BLaER1 treated with 17β-estradiol and CSF1 and Interleukin-3, amounts not matched to agents 10 nM and 100 nM (cell line): ENCODE measurements around the gene NOL12.

Source experiments
- H3K27ac ChIP-seq, 11 experiments: shearing (Covaris generic); formaldehyde crosslinking; 2 replicates each; pipeline ENCODE4 v1.8.1; 2022
- H3K27me3 ChIP-seq, 11 experiments: shearing (Covaris generic); formaldehyde crosslinking; 2 replicates each; pipeline ENCODE4 v1.8.1; 2022
- H3K36me3 ChIP-seq, 11 experiments: shearing (Covaris generic); formaldehyde crosslinking; 2 replicates each; pipeline ENCODE4 v1.8.1; 2022
- H3K4me1 ChIP-seq, 10 experiments: shearing (Covaris generic); formaldehyde crosslinking; 2 replicates each; pipeline ENCODE4 v1.8.1; 2022
- H3K4me2 ChIP-seq, 11 experiments: shearing (Covaris generic); formaldehyde crosslinking; 2 replicates each; pipeline ENCODE4 v1.8.1; 2022
- H3K4me3 ChIP-seq, 10 experiments: shearing (Covaris generic); formaldehyde crosslinking; 2 replicates each; pipeline ENCODE4 v1.8.1; 2022
- H3K9ac ChIP-seq, 11 experiments: shearing (Covaris generic); formaldehyde crosslinking; 2 replicates each; pipeline ENCODE4 v1.8.1; 2022
- H3K9me3 ChIP-seq, 11 experiments: shearing (Covaris generic); formaldehyde crosslinking; replicated peaks in 1 of 11; 2 replicates each; pipeline ENCODE4 v1.8.1; 2022
- H4K20me1 ChIP-seq, 11 experiments: shearing (Covaris generic); formaldehyde crosslinking; 2 replicates each; pipeline ENCODE4 v1.8.1; 2022
- Cebpa-rat ChIP-seq, 11 experiments: shearing (Covaris generic); IDR thresholded peaks; 2 replicates each; pipeline ENCODE4 v1.8.1; 2022

Gene NOL12

DNA sequence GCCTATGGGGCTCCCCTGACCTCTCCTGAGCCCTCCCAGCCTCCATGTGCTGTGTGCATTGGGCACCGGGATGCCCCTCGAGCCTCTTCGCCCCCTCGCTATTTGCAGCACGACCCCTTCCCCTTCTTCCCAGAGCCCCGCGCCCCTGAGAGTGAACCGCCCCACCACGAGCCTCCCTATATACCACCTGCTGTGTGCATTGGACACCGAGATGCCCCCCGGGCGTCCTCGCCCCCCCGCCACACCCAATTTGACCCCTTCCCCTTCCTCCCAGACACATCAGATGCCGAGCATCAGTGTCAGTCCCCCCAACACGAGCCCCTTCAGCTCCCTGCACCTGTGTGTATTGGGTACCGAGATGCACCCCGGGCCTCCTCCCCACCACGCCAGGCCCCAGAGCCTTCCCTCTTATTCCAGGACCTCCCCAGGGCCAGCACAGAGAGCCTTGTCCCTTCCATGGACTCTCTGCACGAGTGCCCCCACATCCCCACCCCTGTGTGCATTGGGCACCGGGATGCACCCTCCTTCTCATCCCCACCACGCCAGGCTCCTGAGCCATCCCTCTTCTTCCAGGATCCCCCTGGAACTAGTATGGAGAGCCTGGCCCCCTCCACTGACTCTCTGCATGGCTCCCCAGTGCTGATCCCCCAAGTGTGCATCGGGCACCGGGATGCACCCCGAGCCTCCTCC, 39.6 kb downstream of the NOL12 start:
- Histone ChIP-seq H3K4me1 (peaks cover 45 to 55% (median 50%) of the 10 kb centered on the region in 10 experiments), H3K4me2 (peak overlapping the region in 7 of 11 experiments; percentile 23 to 95 (median 87); a peak in 8 of 22 replicates), H3K27me3 (no peaks in the 10 kb centered on the region), H3K36me3 (peaks cover 20 to 44% (median 30%) of the 10 kb centered on the region in 11 experiments), H3K9me3 (peaks cover 8 to 27% (median 20%) of the 10 kb centered on the region in 11 experiments; a peak in 21 of 22 replicates), H3K4me3 (no peak overlapping the region), H4K20me1 (no peaks in the 10 kb centered on the region), H3K9ac (no peak overlapping the region), H3K27ac (peak overlapping the region in 5 of 11 experiments; percentile 25 to 98 (median 37); a peak in 6 of 22 replicates)
- no peak for TF ChIP-seq Cebpa-rat (IDR thresholded peaks at IDR 0.05)

DNA sequence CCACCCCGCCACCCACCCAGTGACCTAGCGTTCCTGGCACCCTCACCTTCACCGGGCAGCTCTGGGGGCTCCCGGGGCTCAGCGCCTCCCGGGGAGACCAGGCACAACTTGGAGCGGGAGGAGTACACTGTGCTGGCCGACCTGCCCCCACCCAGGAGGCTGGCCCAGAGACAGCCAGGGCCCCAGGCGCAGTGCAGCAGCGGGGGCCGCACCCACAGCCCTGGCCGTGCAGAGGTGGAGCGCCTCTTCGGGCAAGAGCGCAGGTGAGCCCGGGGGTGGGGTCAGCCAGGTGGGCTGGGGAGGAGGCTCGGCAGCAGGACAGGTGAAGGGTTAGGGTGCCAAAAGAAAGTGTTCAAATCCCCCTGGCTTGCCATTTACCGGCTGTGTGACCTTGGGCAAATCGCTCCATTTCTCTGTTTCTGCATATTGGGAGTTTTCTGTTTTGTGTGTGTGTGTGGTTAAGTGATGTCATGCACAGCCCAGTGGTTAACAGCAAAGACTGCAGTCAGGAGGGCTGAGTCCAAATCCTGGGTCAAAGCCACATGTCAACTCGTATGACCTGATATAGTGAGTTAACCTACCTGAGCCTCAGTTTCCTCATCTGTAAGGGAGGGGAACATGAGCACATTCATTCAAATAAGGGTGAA, 40.2 kb downstream of the NOL12 start:
- H3K4me2 ChIP-seq = peak overlapping the region in 9 of 11 experiments; percentile 23 to 95 (median 87); a peak in 16 of 22 replicates

DNA sequence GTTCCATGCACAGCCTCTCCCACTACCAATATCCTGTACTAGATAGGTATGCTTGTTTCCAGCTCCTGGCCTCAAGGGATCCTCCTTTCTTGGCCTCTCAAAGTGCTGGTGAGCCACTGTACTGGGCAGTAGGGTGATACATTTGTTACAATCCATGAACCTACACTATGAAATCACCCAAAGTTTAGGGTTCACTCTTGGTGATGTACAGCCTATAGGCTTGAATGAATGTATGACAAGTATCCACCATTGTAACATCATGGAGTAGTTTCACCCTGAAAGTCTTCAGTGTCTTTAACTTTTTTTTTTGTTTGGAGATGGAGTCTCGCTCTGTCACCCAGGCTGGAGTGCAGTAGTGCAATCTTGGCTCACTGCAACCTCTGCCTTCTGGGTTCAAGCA, 42.5 kb downstream of the NOL12 start:
- peaks cover 10 to 25% (median 17%) of the 10 kb centered on the region in 11 experiments; a peak in 21 of 22 replicates for H3K36me3 ChIP-seq
- no peaks in the 10 kb centered on the region for H3K27me3 ChIP-seq
- H3K27ac ChIP-seq = peak overlapping the region in 10 of 11 experiments; percentile 25 to 99 (median 93); a peak in 19 of 22 replicates
- peak overlapping the region; percentile 73 to 95 (median 87) for H3K4me2 ChIP-seq
- H3K4me3 ChIP-seq = no peak overlapping the region
- peaks cover 8 to 16% (median 11%) of the 10 kb centered on the region in 11 experiments; a peak in 20 of 22 replicates for H3K9me3 ChIP-seq
- H3K9ac ChIP-seq = peak overlapping the region in 9 of 11 experiments; percentile 30 to 84 (median 56); a peak in 11 of 22 replicates
- peaks cover 67 to 80% (median 77%) of the 10 kb centered on the region in 10 experiments for H3K4me1 ChIP-seq
- H4K20me1 ChIP-seq = no peaks in the 10 kb centered on the region
- no peak for TF ChIP-seq Cebpa-rat (IDR thresholded peaks at IDR 0.05)

More for the DNA sequence above, 40.2 kb downstream of the NOL12 start:
- Histone ChIP-seq H3K4me1 (peaks cover 50 to 61% (median 57%) of the 10 kb centered on the region in 10 experiments), H3K27me3 (no peaks in the 10 kb centered on the region), H3K27ac (peak overlapping the region in 9 of 11 experiments; percentile 25 to 99 (median 93); a peak in 12 of 22 replicates), H3K36me3 (peaks cover 20 to 43% (median 30%) of the 10 kb centered on the region in 11 experiments), H3K9me3 (peaks cover 8 to 27% (median 20%) of the 10 kb centered on the region in 11 experiments; a peak in 21 of 22 replicates), H3K4me3 (no peak overlapping the region), H4K20me1 (no peaks in the 10 kb centered on the region), H3K9ac (peak overlapping the region in 1 of 11 experiments; percentile 84; a peak in 1 of 22 replicates)
- TF ChIP-seq Cebpa-rat (IDR thresholded peaks at IDR 0.05) = no peak

DNA sequence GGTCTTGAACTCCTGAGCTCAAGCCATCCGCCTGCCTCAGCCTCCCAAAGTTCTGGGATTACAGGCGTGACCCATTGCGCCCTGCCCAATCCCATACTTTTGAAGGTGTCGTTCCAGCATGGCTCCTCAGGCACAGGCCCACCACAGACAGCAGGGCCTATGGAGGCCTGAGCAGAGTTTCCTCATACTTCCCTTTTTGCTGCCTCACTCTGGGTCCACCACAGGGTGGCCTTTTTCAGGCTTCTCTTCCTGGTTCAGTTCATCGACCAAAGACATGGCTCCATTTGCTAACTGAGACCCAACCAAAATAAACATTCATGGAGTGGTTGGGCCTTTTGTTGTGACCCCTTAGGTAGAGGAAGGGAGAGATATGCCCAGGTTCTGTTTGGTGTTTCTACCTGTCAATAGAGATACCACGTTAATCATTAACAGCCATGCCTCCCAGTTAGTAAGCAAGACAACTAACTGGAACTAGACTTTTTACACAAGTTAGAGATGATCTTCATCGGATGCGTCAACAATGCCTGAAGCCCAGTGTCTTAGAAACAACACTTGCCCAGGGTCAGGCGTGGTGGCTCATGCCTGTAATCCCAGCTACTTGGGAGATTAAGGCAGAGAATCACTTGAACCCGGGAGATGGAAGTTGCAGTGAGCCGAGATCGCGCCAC, 45.8 kb downstream of the NOL12 start:
- H3K9ac ChIP-seq = peak overlapping the region; percentile 51 to 86 (median 80); a peak in 20 of 22 replicates

DNA sequence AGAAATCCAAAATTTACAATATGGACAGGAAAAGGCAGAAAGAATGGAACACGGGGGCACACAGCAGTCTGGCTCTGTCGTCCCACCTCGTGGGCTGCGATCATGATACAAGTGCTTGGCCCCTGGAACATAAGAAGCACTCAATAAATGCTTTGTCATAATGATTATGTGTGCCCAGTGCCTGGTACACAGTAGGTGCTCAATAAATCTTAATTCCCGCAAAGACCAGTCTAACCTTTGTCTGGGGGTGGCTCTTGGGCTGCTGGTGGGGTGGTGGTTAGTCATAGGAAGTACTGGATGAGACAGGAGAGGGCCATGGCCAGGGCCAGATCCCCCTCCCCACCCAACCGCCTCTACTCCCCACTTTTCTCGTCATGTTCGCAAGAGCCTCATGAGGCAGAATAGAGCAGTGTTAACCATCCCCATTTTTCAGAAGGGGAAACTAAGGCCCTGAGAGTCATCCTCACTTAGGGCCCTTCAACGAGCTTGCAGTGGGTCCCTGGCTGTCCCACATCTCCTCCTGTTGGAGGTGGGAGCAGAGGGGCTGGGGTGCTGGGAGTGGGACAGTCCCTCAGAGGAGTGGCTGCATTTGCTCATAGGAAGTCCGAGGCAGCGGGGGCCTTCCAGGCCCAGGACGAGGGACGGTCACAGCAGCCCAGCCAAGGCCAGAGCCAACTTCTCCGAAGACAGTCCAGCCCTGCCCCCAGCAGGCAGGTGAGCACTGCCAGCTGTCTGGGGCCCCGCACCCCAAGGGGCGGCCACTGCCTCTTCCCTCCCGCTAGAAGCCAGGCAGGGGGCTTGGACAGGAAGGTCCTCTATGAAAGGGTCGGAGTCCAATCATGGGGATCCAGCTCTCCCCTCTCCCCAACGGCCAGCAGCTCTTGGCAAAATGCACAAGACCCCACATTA, 46.8 kb downstream of the NOL12 start:
- Histone ChIP-seq H3K9ac (peak overlapping the region in 6 of 11 experiments; percentile 69 to 86 (median 80); a peak in 11 of 22 replicates), H4K20me1 (no peaks in the 10 kb centered on the region), H3K4me3 (no peak overlapping the region), H3K27me3 (no peaks in the 10 kb centered on the region), H3K9me3 (no peaks in the 10 kb centered on the region), H3K27ac (peak overlapping the region in 9 of 11 experiments; percentile 82 to 99 (median 93); a peak in 19 of 22 replicates), H3K36me3 (no peaks in the 10 kb centered on the region; a peak in 1 of 22 replicates), H3K4me2 (peak overlapping the region in 9 of 11 experiments; percentile 79 to 95 (median 87); a peak in 16 of 22 replicates), H3K4me1 (peaks cover 62 to 100% (median 97%) of the 10 kb centered on the region in 10 experiments)
- no peak for TF ChIP-seq Cebpa-rat (IDR thresholded peaks at IDR 0.05)

More for the DNA sequence above, 45.8 kb downstream of the NOL12 start:
- H3K9me3 ChIP-seq = no peaks in the 10 kb centered on the region
- no peaks in the 10 kb centered on the region for H3K27me3 ChIP-seq
- H3K4me2 ChIP-seq = peak overlapping the region; percentile 79 to 95 (median 90)
- TF ChIP-seq Cebpa-rat (IDR thresholded peaks at IDR 0.05) = no peak
- peak overlapping the region; percentile 68 to 99 (median 93) for H3K27ac ChIP-seq
- H4K20me1 ChIP-seq = no peaks in the 10 kb centered on the region
- peaks cover 69 to 100% (median 99%) of the 10 kb centered on the region in 10 experiments for H3K4me1 ChIP-seq
- no peaks in the 10 kb centered on the region; a peak in 1 of 22 replicates for H3K36me3 ChIP-seq
- no peak overlapping the region for H3K4me3 ChIP-seq

DNA sequence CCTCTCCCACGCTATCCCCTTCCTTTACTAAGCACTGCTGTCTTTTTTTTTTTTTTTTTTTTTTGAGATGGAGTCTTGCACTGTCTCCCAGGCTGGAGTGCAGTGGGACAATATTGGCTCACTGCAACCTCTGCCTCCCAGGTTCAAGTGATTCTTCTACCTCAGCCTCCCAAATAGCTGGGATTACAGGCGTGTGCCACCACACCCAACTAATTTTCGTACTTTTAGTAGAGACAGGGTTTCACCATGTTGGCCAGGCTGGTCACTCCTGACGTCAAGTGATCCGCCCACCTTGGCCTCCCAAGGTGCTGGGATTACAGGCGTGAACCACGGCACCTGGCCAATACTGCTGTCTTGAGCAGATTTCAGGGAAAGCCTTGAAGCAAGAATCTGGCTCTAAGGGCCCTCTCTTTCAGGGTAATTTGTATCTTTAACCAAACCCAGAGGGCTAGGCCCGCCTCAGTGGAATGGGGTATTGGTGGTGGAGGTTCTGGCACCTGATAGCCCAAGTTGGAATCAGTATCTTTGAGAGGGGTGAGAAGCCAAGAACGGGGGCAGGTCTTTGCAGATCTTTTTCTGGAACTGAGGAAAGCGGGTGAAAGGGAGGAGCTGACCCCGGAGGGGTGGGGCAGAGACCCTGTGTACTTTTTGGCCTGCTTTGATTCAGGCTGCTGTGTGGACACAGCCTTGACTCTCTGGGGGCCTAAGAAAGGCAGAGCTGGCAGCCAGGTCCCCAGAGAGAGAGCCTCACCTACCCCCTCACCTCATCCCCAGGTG, 47.7 kb downstream of the NOL12 start:
- peak overlapping the region; percentile 38 to 84 (median 54); a peak in 16 of 22 replicates for H3K9ac ChIP-seq
- no peak for TF ChIP-seq Cebpa-rat (IDR thresholded peaks at IDR 0.05)
- H3K9me3 ChIP-seq = no peaks in the 10 kb centered on the region
- no peak overlapping the region for H3K4me3 ChIP-seq
- no peaks in the 10 kb centered on the region; a peak in 1 of 22 replicates for H3K36me3 ChIP-seq
- H3K27ac ChIP-seq = peak overlapping the region in 10 of 11 experiments; percentile 29 to 99 (median 93); a peak in 18 of 22 replicates
- no peaks in the 10 kb centered on the region for H4K20me1 ChIP-seq
- no peaks in the 10 kb centered on the region for H3K27me3 ChIP-seq
- H3K4me1 ChIP-seq = peaks cover 59 to 100% (median 96%) of the 10 kb centered on the region in 10 experiments
- H3K4me2 ChIP-seq = peak overlapping the region; percentile 18 to 95 (median 81); a peak in 21 of 22 replicates

DNA sequence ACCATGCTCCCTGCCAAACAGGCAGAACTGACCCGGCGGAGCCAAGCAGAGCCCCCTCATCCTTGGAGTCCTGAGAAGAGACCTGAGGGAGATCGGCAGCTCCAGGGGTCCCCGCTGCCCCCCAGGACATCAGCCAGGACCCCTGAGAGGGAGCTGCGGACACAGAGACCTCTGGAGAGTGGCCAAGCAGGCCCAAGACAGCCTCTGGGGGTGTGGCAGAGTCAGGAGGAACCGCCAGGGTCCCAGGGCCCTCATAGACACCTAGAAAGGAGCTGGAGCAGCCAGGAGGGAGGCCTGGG, 48.2 kb downstream of the NOL12 start:
- TF ChIP-seq Cebpa-rat (IDR thresholded peaks at IDR 0.05) = no peak
- Histone ChIP-seq H3K36me3 (no peaks in the 10 kb centered on the region; a peak in 1 of 22 replicates), H3K27me3 (no peaks in the 10 kb centered on the region), H3K9me3 (no peaks in the 10 kb centered on the region), H3K4me2 (peak overlapping the region; percentile 18 to 95 (median 80); a peak in 21 of 22 replicates), H4K20me1 (no peaks in the 10 kb centered on the region), H3K9ac (peak overlapping the region; percentile 38 to 75 (median 54); a peak in 20 of 22 replicates), H3K4me3 (no peak overlapping the region), H3K27ac (peak overlapping the region in 10 of 11 experiments; percentile 29 to 99 (median 92); a peak in 20 of 22 replicates), H3K4me1 (peaks cover 59 to 100% (median 96%) of the 10 kb centered on the region in 10 experiments)
